GM18858 (cell line): ENCODE measurements around the gene DMXL2.
A peak's percentile ranks its signal among the peaks of the same experiment; 100 is the strongest.
"Not testable (repeated sequence)": the region's sequence is repeated elsewhere in the genome, so short reads cannot be mapped to it uniquely, and the experiment has no call there.

ENCODE experiments used
- ATAC-seq: cut with Tn5 transposase; IDR thresholded peaks from one replicate; pipeline ENCODE4 v1.9.1; 2021; ENCODE audit not compliant: unreplicated experiment

Gene DMXL2

DNA sequence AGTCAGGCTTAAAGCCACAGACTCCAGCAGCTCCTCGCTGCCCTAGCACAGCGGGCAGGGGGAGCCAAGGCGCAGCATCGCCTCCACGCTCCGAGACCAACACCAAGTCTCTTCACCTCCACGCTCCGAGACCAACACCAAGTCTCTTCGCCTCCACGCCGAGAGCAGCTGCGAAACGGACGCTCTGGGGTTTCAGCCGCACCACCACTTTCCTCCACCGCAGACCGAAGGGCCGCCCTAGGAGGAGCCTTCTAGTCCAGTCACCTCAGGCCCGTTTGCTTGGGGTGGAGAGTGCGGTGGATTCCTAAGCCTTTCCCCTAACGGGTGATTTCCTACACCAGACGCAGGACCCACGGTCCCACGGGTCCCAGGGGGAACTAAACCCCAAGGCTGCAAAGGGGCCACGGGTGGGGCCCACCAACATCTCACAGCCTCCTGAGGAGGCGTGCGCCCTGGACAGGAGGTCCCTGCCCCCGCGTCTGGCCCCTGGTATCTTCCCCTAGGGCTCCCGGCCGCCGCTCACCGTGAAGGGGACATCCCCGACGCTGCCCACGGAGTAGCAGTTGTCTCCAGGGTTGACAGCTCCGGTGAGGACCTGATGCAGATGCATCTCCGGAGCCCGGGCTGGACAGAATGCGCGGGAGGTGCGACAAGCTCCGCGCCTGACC lies 501 bp downstream of the DMXL2 start:
- peak; percentile 29 for ATAC-seq

GRCh38 chr15:51621155-51621765 lies 1.3 kb downstream of the DMXL2 start:
- ATAC-seq, result no peak

DNA sequence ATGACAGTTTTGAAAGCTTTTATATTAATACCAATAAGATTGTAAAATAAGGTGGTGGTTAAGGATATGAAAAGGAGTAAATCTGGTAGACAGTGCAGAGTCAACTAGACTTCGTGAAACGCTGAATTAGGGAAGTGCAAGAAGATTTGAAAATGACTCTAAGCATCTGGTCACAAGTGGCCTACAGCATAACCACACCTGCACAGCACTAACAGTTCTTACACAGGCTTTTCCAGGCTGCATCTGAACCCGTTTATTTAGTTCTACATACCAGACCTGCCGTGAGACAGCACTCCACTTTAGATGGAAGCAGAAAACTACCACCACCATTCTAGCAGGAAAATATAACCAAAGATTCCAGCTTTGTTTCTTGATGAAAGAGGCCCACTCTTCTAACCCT lies 1.9 kb downstream of the DMXL2 start:
- ATAC-seq, result peak; percentile 37

DNA sequence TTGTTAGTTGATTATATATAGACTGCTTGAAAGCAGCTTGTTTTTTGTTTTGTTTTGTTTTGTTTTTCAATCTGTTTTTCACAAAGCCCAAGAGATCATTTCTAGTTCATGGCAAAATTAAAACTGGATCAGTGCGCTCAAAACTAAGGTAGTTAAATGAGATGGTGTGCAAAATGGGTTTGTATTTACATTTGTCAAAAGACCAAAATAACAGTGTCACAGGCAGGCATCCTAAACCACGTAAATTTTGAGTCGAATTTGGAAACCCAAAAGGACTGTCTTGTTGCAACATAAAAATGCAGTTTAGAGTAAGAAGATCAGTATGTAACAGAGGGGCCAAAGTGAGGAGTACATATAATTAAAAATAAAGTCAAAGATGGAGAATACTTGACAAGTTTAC lies 2.4 kb downstream of the DMXL2 start:
- no peak for ATAC-seq

DNA sequence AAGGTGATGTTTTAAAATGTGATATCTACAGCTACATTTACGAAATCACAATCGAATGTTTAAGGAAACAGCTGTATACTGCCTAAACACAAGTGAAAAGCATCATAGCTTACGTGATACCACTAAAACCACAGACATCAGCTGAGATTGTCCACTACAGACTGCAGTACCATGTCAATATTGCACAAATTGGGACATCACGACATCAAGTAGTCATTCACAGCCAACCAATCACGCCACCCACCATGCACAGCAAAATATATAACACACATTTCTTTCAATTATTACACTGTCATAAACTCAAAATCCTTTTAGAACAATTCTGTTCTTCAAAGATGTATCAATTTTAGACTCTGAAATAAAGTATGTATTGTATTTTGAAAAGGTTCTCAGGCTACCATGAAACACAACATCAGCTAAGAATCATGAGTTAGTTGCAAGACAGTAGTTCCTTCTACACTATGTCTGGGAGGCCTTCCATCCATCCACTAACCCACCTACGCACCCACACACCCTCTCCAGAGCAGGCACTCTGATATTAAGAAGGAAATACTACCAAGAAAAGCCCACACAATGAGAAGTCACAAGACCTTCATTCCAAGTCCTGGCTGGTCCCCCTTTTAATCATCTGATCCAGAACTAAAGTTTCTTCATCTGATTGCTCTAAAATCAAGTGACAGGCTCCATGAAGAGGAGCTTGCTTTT lies 3.1 kb downstream of the DMXL2 start:
- no peak for ATAC-seq

- no peak for ATAC-seq
These were observed 4.7 kb downstream of the DMXL2 start for GRCh38 chr15:51617886-51618285.

DNA sequence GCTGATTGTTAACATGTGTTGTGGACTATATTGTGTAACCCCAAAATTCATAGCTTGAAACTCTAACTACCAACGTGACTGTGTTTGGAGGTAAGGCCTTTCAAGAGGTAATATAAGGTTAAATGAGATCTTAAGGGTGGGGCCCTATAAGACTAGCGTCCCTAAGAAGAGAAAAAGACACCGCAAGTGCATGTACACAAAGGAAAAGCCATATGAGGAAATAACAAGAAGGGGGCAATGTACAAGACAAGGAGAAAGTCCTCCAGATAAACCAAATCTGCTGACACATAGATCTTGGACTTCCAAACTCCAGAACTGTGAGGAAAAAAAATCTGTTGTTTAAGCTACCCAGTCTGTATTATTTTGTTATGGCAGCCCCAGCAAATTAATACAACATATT lies 8.6 kb downstream of the DMXL2 start:
- no peak for ATAC-seq

- not testable (repeated sequence) for ATAC-seq
These were observed 9.9 kb downstream of the DMXL2 start for GRCh38 chr15:51612669-51613068.

GRCh38 chr15:51603462-51603948 lies 19.1 kb downstream of the DMXL2 start:
- ATAC-seq, result not testable (repeated sequence)

- no peak for ATAC-seq
These were observed 19.6 kb downstream of the DMXL2 start for GRCh38 chr15:51603002-51603401.

DNA sequence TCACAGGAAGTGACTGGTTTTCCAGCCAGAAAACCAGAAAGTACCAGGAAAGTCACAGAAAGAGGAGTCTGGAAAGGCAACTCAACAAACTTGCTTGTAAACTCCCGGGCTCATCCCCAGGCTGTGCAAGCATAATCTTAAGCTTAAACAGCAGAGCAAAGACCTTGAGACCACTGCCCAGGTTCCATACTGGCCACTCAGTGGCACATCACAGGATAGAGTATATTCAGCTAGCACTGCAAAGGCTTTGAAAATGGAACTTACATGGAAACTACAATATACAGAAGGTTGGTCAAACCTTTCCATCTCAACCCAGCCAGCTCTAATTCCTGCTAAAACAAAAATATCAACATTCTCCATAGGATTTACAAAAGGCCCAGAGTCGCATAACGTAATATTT lies 20.1 kb downstream of the DMXL2 start:
- no peak for ATAC-seq

DNA sequence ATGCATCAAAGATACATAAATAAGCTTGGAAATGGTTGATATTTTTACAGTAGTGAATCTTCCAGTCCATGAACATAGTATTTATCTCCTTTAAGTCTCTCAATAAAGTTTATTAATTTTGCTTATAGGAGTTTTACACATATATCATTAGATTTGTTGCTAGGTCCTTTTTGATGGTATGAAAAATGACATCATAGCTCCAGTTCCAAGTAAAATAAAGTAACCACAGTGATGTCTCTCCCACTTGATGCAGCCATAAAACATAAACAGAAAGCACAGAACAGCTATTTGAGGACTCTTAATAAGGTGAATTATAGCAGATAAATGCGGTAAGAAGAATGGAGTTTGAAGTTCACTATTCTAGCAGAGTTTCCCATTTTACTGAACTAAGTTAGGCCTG lies 20.8 kb downstream of the DMXL2 start:
- ATAC-seq, result no peak

DNA sequence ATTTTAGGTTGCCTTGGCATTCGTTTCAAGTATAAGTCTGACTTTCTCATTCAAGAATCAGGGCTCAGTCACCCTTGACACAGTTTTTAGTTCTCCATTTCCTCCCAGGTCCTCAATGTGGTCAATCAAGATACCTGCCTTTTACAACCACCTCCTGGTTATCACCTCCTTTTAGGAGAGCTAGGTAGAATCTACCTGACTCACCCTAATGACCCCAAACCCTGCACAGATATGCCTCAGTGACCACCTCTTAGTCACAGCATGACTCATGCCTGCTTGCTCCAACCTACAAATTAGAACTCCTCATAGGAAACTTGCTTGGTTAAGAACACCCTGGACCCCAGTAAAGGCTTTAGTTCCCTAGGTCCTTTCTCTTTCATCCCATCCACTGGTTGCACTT lies 22.5 kb downstream of the DMXL2 start:
- ATAC-seq, result no peak

GRCh38 chr15:51589881-51590568 lies 32.5 kb downstream of the DMXL2 start:
- ATAC-seq, result no peak

GRCh38 chr15:51588966-51589365 lies 33.6 kb downstream of the DMXL2 start:
- no peak for ATAC-seq

DNA sequence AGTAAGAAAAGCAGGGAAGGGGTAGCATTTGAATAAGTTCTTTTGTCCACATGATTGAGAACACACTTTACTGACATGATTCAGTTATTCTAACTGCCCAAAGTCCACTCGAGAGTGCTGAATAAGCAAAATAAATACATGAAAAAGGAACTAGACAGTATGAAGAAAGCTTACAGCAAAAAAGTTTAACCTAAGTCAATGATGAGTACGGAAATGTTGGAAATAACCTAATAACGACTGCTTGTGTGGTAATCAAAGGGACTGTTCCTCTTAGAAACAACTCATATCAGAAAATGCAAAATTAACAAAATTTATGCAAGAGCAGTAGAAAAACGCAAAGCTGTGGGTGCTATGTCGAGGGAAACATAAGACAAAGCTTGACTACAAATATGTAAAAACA lies 36.6 kb downstream of the DMXL2 start:
- no peak for ATAC-seq

DNA sequence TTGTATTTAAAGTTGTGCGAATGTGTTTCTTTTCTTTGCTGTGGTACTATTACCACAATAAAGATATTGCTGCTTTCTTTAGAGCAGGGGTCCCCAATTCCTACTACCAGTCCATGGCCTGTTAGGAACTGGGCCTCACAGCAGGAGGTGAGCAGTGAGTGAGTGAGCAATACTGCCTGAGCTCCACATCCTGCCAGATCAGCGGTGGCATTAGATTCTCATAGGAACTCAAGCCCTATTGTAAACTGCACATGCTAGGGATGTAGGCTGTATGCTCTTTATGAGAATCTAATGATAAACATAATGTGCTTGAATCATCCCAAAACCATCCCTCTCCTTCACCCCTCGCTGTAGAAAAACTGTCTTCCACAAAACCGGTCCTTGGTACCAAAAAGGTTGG lies 41.6 kb downstream of the DMXL2 start:
- ATAC-seq, result no peak

DNA sequence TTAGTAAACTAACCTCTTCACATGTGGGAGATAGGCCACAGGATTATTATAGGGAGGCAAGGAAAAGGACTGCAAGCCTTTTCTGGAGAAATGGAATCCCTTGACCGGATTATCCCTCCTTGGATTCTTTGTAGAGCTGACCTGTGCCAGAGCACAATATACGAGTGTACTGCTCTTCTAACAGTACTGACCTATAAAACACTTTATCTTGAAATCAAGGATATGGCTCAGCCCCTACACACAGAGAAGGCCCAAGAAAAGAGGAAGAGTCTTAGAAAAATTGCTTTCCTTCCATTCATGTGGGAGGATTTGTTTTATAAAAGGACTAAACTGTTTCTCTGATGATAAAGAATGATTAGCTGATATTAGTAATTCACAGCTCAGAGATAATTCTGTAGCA lies 42.2 kb downstream of the DMXL2 start:
- no peak for ATAC-seq

DNA sequence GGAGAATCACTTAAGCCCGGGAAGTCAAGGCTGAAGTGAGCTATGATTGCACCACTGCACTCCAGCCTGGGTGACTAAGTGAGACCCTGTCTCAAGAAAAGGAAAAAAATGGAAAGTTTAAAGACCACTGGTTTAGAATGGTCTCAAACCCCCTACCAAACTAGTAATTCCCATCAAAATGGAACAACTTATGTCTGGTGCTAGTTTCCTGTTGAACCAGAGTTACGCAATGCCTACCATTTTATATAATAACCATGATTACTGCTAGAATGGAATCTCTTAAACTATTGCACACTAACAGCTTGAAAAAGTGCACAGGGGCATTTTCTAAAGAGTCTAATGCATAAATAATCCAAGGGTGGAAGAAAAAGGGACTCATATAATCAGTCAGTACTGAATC lies 43.6 kb downstream of the DMXL2 start:
- no peak for ATAC-seq

DNA sequence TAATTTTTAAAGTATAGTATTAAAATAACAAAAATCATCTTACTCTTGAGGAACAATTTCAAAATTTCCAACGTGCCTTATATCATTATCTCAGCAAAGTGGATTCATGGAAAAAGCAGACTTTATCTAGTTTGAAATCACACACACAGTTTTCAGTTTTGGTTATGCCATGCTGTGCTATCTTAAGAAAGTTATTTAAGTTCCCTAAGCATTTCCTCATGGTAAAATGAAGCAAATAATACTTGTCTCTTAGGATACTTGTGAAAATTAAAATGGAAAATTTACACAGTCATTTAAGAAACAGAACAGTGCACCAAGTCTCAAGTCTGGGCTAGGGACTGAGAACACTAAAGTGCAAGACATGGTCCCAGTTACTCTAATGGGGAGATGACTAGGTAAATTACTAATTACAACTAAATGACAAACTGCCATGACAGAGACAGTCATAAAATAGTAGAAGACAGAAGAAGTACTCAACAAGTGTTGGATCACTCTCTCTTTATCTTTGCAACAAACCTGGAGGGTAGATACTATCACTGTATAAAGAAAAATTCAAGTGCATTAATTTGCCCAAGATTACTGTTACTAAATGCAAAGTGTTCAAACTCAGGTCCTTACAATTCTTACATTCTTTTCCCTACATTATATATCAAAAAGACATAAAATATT lies 44.8 kb downstream of the DMXL2 start:
- ATAC-seq, result no peak

GRCh38 chr15:51576911-51577500 lies 45.6 kb downstream of the DMXL2 start:
- ATAC-seq, result no peak
